HG03196 (cell line): ENCODE results near the gene MIPOL1.
"Not testable (repeated sequence)": the region's sequence is repeated elsewhere in the genome, so short reads cannot be mapped to it uniquely, and the experiment has no call there.

Experiments
- ATAC-seq: cut with Tn5 transposase; IDR thresholded peaks from one replicate; pipeline ENCODE4 v1.9.1; 2021; ENCODE audit not compliant: unreplicated experiment

The MIPOL1 gene

GRCh38 chr14:37197421-37198272 lies at the start of gene MIPOL1:
MIPOL1 (plus strand) TSS chr14:37197937; CDS start chr14:37247889, 49,952 bp downstream.
- no peak for ATAC-seq

- no peak for ATAC-seq
These were observed 47.3 kb upstream of the MIPOL1 start for GRCh38 chr14:37150414-37150813.

GRCh38 chr14:37153005-37153404 lies 44.7 kb upstream of the MIPOL1 start:
- ATAC-seq: no peak

GRCh38 chr14:37153483-37153882 lies 44.3 kb upstream of the MIPOL1 start:
- ATAC-seq: no peak

- ATAC-seq: no peak
These were observed 39.8 kb upstream of the MIPOL1 start for GRCh38 chr14:37157987-37158386.

GRCh38 chr14:37162307-37162706 lies 35.4 kb upstream of the MIPOL1 start:
- ATAC-seq: not testable (repeated sequence)

- ATAC-seq: no peak
These were observed 31.9 kb upstream of the MIPOL1 start for GRCh38 chr14:37165794-37166193.

- no peak for ATAC-seq
These were observed 30.3 kb upstream of the MIPOL1 start for GRCh38 chr14:37167151-37168047.

GRCh38 chr14:37168721-37169120 lies 29.0 kb upstream of the MIPOL1 start:
- no peak for ATAC-seq

GRCh38 chr14:37170237-37170636 lies 27.5 kb upstream of the MIPOL1 start:
- ATAC-seq: no peak

GRCh38 chr14:37170993-37171392 lies 26.7 kb upstream of the MIPOL1 start:
- no peak for ATAC-seq

- ATAC-seq: no peak
These were observed 26.1 kb upstream of the MIPOL1 start for GRCh38 chr14:37171678-37172023.

- no peak for ATAC-seq
These were observed 25.5 kb upstream of the MIPOL1 start, which contains the start of gene SLC25A21 for GRCh38 chr14:37172024-37172869. SLC25A21 (minus strand) TSS chr14:37172606.

- no peak for ATAC-seq
These were observed 24.7 kb upstream of the MIPOL1 start for GRCh38 chr14:37172936-37173614.

GRCh38 chr14:37179896-37180502 lies 17.7 kb upstream of the MIPOL1 start:
- ATAC-seq: no peak

- ATAC-seq: not testable (repeated sequence)
These were observed 16.9 kb upstream of the MIPOL1 start for GRCh38 chr14:37180886-37181285.

- ATAC-seq: no peak
These were observed 16.3 kb upstream of the MIPOL1 start for GRCh38 chr14:37181441-37181840.

GRCh38 chr14:37184520-37184919 lies 13.2 kb upstream of the MIPOL1 start:
- not testable (repeated sequence) for ATAC-seq

GRCh38 chr14:37185670-37186069 lies 12.1 kb upstream of the MIPOL1 start:
- no peak for ATAC-seq

GRCh38 chr14:37186865-37187264 lies 10.9 kb upstream of the MIPOL1 start:
- no peak for ATAC-seq
